ENCODE results near the gene PKMYT1.

The PKMYT1 gene

DNA sequence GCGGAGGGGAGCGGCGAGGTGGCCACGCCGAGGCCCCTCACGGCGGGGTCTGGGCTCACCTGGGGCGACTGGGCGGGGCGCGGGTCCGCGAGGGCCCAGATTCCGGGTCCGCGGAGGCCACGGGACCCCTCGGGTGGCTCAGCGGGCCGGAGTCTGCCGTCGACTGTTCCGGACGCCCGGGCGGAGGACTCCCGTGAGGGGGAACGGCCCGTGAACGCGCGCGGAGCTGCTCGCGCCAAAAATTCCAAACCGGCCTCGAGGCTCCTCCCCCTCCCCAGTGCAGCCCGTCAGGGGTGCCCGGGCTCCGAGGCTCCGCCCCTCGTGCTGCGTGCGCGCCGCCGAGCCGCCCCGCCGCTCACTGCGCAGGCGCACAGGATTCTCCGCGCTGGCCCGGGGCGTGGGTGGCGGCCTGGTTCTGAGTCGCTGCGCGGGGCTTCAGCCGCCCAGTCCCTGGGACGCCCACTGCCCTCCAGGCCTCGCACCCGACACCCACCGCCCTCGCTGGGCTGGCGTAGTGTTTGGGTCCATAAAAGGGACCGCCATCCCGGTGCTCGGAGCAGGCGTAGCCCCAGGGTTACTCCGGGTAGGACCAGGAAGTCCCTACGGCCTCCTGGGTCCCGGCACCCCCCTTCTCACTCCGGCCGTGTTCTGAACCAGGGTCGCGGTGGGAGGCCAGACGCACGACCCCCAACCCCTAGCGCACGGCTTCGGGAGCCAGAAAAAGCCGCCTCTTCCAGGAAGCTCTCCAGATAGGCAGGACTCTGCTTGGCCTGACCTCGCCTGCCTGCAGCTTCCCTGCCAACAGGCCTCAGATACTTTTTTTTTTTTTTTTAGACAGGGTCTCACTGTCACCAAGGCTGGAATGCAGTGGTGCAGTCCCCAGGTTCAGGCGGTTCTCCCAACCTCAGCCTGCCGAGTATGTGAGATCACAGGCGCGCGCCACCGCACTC lies at the start of gene PKMYT1:
Gene PKMYT1 (minus strand): TSS at position 220 of the 950 bp plus-strand sequence. CDS start 789 bp downstream, outside the sequence.
- peaks cover 55% of the 10 kb centered on the region for H3K4me1 Mint-ChIP-seq
- peaks cover 19% of the 10 kb centered on the region for H3K27me3 Mint-ChIP-seq
- no peaks in the 10 kb centered on the region for H3K9me3 Mint-ChIP-seq
- H3K4me3 Mint-ChIP-seq, result peak within 1 kb of the TSS; percentile 92 to 95
- H3K27ac Mint-ChIP-seq, result peak within 1 kb of the TSS; percentile 86 to 94
- ATAC-seq (peak; percentile 88), DNase-seq (peak; percentile 95 to 98)

DNA sequence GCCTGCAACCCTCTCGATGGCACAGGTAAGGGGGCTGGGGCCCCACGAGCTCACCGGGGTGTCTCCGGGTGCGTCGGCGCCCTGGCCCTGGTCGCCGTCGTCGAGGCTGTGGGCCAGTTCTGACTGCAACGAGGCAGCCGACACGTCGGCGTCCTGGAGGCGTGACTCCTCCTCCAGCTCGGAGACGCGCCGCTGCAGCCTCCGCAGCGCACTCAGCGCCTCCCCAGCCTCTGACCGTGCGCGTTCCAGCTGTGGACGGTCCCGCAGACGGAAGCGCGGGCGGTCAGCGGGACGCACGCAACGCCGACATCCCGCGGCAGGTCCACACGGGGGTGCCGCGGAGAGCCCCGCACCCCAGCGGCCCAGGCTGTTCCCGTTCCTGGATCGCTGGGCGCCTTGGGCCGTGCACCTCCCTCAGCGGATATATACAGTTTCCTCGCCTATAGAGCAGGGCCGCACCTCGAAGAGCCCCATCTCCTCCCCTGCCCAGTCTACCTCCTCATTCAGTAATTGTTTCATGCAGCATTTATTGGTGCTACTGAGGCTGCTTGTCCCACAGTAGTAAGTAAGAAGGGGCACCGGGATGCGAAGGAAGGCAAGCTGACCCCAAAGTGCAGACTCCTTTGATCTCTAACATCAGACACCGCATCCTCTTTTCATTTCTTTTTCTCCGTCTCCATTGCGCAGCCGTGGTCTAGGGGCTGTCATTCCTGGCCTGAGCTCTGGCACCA lies 49.4 kb upstream of the PKMYT1 start:
- H3K27ac Mint-ChIP-seq, result no peak overlapping the region
- peaks cover 57% of the 10 kb centered on the region for H3K4me1 Mint-ChIP-seq
- peak; percentile 45 to 53 for DNase-seq
- peak overlapping the region; percentile 64 to 75 for H3K4me3 Mint-ChIP-seq
- peaks cover 68% of the 10 kb centered on the region for H3K27me3 Mint-ChIP-seq
- ATAC-seq, result peak; percentile 59
- no peaks in the 10 kb centered on the region for H3K9me3 Mint-ChIP-seq

DNA sequence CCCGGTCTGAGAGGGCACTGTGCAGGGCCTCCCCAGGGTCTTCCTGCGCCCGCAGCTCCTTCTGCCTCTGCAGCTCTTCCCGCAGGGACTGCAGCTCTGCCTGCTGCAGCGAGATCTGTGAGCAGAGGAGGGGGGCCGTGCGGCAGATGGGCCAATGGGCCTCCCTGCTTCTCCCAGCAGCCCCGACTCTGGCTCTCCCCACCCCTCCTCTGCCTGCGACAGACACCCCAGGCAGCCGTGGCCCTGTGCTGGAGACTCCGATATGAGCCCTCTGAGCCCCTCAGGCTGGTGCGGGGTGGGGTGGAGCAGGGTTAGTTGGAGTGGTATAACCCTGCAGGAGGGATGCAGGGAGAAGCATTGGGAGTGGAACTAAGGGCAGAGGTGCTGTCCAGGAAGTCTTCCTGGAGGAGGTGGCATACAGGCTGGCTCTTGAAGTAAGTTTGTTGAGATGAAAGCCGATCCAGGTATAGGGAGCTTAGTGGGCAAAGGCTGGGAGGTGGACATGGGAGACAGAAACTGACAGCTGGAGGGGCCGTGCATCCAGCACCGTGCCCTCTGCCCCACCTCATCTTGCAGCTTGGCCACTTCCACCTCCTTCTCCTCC lies 48.6 kb upstream of the PKMYT1 start:
- Mint-ChIP-seq H3K4me3 (peak overlapping the region; percentile 64 to 75), H3K9me3 (no peaks in the 10 kb centered on the region), H3K27me3 (peaks cover 59% of the 10 kb centered on the region), H3K27ac (no peak overlapping the region), H3K4me1 (peaks cover 63% of the 10 kb centered on the region)
- no peak for ATAC-seq
- no peak for DNase-seq

DNA sequence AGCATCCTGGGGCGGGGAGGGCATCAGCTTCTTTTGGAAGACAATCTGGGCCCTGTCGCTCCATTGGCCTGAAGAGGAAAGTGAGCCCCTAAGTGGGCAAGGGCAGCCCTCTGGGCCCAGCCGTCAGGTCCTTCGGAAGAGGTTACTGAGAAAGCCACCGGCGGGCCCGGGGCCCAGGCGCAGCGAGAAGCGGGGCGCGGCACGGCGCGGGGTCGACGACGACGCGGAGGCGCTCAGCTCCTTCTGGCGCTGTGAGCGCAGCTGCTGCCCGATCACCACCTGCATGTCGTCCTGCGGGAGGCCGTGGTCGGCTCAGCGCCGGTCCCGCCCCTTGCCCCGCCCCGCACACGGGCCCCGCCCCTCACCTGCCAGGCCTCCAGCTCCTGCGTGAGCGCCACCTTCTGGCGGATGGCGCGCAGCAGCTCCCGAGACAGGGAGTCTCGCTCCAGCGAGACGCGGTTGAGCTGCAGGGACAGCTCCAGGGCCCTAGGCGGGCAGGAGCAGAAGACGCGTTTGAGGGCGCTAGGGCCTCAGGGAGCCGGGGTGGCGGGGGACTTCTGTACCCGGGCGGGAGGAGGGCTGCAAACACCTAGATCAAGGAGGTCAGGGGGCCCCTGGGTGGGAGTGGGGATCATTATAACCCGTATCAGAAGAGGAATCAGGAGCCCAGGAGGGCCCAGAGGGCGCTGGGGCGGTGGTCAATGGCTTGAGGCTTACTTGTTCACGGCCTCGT lies 47.9 kb upstream of the PKMYT1 start:
- Mint-ChIP-seq H3K9me3 (no peaks in the 10 kb centered on the region), H3K4me1 (peaks cover 70% of the 10 kb centered on the region), H3K4me3 (peak overlapping the region; percentile 36 to 75), H3K27ac (no peak overlapping the region), H3K27me3 (peaks cover 53% of the 10 kb centered on the region)
- DNase-seq, result peak; percentile 85 to 86
- ATAC-seq, result peak; percentile 52

DNA sequence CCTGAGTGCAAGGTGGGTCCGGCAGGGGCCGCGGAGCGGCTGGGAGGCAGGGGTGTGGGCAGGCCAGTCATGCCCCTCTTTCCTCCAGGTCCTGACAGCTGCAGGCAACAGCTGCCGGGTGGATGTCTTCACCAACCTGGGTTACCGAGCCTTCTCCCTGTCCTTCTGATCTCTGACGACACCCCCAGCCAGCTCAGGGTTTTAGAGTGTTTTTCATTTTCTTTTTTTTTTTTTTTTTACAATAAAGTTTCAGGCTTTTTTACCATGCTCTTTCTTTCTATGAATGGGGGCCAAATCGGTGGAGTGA lies 47.2 kb upstream of the PKMYT1 start:
- Mint-ChIP-seq H3K27ac (no peak overlapping the region), H3K9me3 (no peaks in the 10 kb centered on the region), H3K4me3 (no peak overlapping the region), H3K27me3 (peaks cover 46% of the 10 kb centered on the region), H3K4me1 (peaks cover 71% of the 10 kb centered on the region)
- DNase-seq (no peak), ATAC-seq (no peak)

DNA sequence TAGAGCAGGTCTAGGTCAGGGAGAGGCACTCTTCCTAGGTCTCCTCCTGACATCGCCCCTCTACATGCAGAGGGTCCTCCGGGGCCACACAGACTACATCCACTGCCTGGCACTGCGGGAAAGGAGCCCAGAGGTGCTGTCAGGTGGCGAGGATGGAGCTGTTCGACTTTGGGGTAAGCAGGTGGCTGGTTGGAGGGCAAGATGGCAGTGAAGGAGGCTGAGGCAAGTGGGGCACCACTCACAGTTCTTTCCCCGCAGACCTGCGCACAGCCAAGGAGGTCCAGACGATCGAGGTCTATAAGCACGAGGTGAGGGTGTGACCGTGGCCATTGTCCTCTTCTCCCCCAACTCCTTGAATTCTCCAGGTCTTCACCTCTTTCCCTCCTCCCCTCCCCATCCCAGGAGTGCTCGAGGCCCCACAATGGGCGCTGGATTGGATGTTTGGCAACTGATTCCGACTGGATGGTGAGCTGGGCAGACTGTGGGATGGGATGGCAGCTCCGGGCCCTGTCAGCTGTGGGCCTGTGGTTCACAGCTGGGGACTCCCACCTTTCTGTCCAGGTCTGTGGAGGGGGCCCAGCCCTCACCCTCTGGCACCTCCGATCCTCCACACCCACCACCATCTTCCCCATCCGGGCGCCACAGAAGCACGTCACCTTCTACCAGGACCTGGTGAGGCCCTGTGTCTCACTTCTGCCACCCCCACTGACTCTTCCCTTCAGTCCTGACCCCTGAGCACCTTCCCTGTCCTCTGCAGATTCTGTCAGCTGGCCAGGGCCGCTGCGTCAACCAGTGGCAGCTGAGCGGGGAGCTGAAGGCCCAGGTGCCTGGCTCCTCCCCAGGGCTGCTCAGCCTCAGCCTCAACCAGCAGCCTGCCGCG lies 46.6 kb upstream of the PKMYT1 start:
- Mint-ChIP-seq H3K4me3 (no peak overlapping the region), H3K9me3 (no peaks in the 10 kb centered on the region), H3K27ac (no peak overlapping the region), H3K4me1 (peaks cover 71% of the 10 kb centered on the region), H3K27me3 (peaks cover 40% of the 10 kb centered on the region)
- DNase-seq, result no peak
- ATAC-seq, result no peak

DNA sequence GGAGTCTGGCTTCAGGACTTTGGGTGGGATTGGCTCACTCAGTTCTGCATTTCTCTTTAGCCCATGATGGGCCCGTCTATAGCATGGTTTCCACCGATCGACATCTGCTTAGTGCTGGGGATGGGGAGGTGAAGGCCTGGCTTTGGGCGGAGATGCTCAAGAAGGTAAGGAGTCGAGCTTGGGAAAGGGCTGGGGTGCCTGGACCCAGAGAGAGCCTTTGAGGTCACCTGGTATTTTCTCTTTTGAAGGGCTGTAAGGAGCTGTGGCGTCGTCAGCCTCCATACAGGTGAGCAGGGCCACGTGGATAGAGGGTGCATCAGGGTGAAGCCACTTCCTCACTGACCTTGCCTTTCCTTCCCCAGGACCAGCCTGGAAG lies 45.7 kb upstream of the PKMYT1 start:
- ATAC-seq, result no peak
- H3K4me3 Mint-ChIP-seq, result no peak overlapping the region
- peaks cover 78% of the 10 kb centered on the region for H3K4me1 Mint-ChIP-seq
- H3K27ac Mint-ChIP-seq, result no peak overlapping the region
- H3K9me3 Mint-ChIP-seq, result no peaks in the 10 kb centered on the region
- H3K27me3 Mint-ChIP-seq, result peaks cover 31% of the 10 kb centered on the region
- no peak for DNase-seq

DNA sequence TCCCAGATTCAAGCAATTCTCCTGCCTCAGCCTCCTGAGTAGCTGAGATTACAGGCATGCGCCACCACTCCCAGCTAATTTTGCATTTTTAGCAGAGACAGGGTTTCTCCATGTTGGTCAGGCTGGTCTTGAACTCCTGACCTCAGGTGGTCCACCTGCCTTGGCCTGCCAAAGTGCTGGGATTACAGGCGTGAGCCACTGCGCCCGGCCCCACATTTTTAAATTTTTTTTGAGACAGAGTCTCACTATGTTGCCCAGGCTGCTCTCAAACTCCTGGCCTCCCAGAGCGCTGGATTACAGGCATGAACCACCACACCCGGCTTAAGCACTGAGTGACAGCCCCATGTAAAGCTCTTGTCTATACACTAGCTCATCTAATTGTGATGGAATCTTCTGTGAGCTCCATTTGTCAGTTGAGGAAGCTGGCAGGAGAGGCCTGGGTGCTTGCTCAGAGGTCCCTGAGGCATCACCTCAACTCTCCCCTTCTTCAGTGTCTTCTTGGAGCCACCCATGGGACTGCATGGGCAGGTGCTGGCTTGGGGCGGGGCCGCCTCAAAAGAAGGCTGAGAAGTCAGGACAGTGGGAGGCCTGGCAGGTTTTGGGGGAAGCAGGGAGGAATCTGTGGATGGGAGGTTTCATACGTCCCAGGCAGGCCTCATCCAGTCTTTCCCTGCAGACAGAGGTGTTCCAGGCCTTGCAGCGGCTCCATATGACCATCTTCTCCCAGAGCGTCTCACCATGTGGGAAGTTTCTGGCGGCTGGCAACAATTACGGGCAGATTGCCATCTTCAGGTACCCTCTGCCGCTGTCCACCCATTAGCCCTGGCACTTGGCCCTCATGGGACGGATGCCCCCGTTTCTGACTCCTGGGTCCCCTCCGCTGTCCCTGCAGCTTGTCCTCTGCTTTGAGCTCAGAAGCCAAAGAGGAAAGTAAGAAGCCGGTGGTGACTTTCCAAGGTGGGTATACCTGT lies 45.1 kb upstream of the PKMYT1 start:
- Mint-ChIP-seq H3K4me3 (peak overlapping the region; percentile 27 to 33), H3K4me1 (peaks cover 79% of the 10 kb centered on the region), H3K27ac (no peak overlapping the region), H3K9me3 (no peaks in the 10 kb centered on the region), H3K27me3 (peaks cover 24% of the 10 kb centered on the region)
- DNase-seq (no peak), ATAC-seq (no peak)

DNA sequence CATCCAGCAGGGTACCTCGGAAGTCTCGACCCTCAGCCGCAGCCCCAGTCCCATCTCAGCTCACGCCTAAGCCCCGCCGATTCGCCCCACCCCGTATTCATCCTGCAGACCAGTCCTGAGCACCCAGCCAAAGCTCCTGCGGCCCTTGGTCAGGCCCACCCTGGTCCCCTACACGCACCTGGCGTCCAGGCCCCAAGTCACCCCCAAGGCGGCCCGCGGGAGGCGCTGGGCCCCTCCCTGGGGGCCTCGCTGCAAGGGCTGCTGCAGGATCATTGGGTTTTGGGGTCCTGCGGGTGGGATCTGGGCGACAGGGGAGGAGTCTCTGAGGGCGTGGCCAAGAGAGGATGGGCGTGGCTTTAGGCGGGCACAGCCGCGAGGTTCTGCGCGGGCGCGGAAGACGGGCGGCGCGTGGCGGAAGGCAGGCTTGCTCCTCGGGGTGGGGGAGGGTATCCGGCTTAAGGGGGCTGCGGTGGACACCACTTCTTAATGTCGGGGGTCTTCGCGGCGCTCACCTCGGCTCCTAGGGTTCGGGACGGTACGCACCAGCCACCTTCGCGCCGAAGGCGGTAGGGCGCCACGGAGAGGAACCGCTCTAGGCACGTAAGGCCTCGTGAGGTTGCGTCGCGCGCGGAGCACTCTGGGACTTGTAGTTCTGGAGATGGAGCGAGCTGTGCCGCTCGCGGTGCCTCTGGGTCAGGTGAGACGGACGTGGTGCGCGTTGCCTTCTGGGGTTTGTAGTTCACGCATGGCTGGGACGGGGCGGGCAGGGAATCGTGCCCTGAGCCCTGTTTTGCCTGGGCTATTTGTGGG lies 43.6 kb upstream of the PKMYT1 start, which contains the start of the genes HCFC1R1 and THOC6:
Gene HCFC1R1 (minus strand): TSS at position 274 of the 810 bp plus-strand sequence. CDS start 1 bp downstream, at position 273.
Gene THOC6 (plus strand): TSS at position 367 of the 810 bp plus-strand sequence. CDS start 292 bp downstream, at position 659.
- Mint-ChIP-seq H3K4me3 (peak within 1 kb of the TSS; percentile 85), H3K27me3 (peaks cover 22% of the 10 kb centered on the region), H3K9me3 (no peaks in the 10 kb centered on the region), H3K27ac (peak within 1 kb of the TSS; percentile 95 to 96), H3K4me1 (peaks cover 79% of the 10 kb centered on the region)
- DNase-seq (peak; percentile 95 to 96), ATAC-seq (peak; percentile 87)

DNA sequence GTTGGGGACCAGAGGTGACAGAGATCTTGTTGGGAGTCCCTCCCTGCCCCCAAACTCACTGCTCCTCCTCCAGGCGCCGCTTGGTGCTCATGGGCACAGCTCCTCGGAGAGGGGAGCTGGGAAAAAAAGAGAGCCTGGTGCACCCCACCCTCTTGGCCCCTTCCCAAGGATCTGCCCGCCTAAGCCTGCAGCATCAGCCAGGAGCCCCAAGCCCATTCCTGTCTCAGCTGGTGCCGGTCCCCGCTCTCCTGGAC lies 43.1 kb upstream of the PKMYT1 start:
- Mint-ChIP-seq H3K27me3 (peaks cover 22% of the 10 kb centered on the region), H3K9me3 (no peaks in the 10 kb centered on the region), H3K27ac (peak overlapping the region; percentile 8 to 75), H3K4me3 (peak overlapping the region; percentile 85), H3K4me1 (peaks cover 79% of the 10 kb centered on the region)
- DNase-seq (no peak), ATAC-seq (no peak)

DNA sequence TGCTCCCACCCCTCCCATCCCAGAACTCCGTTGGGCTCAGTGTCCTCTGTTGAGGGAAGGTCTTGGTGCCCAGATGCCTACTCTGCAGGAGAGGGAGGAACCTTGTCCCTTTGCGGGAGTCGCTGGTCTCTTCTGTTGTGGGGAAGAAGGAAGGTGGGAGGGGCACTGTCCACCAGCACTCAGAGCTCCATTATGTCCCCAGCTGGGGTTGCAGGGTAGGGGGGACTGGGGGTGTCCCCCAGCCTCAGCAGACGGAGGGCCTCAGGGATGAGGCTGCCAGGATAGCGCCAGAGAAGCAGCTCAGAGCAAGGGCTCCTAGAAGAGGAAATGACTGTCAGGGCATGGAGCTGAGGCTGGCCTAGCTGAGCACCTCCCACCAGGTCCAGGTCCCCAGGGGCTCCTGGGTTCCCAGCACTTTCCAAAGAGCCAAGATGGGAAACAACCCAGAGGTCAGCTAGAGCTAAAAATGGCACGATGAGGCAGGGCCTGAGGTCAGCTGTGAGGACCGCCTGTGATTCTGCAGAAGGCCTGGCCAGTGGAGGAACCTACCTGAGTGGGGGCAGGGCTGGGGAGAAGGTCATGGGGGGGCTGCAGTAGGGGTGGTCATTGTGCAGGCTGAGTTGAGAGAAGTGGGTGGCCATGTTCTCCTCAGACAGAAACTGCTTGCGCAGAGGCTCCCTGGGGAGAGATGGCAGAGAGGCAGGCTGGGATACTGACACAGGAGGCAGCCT lies 42.6 kb upstream of the PKMYT1 start:
- Mint-ChIP-seq H3K27ac (peak overlapping the region in 1 of 2 donors; percentile 89), H3K9me3 (no peaks in the 10 kb centered on the region), H3K4me1 (peaks cover 79% of the 10 kb centered on the region), H3K27me3 (peaks cover 22% of the 10 kb centered on the region), H3K4me3 (peak overlapping the region; percentile 85)
- DNase-seq (no peak), ATAC-seq (no peak)

DNA sequence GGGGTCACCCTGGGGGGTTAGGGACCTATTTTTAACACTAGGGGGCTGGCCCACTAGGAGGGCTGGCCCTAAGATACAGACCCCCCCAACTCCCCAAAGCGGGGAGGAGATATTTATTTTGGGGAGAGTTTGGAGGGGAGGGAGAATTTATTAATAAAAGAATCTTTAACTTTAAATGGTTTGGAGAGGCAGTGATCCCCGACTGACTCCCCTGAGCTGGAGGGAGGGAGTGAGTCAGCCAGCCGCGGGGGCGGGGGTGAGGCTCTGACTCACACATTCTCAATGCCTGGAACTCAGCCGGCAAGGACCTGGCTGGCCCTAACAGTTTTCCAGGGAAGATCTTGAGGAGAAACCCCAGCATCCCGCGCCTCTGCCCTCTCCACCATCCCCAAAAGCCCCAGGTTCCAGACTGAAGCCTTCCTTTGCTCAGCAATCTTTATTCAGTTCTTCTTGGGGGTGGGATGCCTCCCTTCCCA lies 42.0 kb upstream of the PKMYT1 start:
- Mint-ChIP-seq H3K27ac (peak overlapping the region; percentile 65 to 96), H3K4me1 (peaks cover 77% of the 10 kb centered on the region), H3K4me3 (peak overlapping the region; percentile 85), H3K27me3 (peaks cover 28% of the 10 kb centered on the region), H3K9me3 (no peaks in the 10 kb centered on the region)
- ATAC-seq, result peak; percentile 39
- peak; percentile 77 to 85 for DNase-seq
